Astrocyte (in vitro differentiated cells and primary cell): Measurements from ENCODE around the gene SLC39A2. TPM values are rescaled to one million over a fixed set of nuclear protein-coding genes. Genes with fewer than 3 reads are reported as not detected.
"Not testable (repeated sequence)": the region's sequence is repeated elsewhere in the genome, so short reads cannot be mapped to it uniquely, and the experiment has no call there.

Experiments used
- DNase-seq: peaks from one replicate; pipeline ENCODE4 v3.0.0-alpha.2; 2010; ENCODE audit warnings: low read depth
- FAIRE-seq: peaks from 2 replicates; lab custom pipeline; 2011; peaks lifted over from hg19 to GRCh38; lab: Jason Lieb, UNC
- H2AFZ ChIP-seq: 2 replicates; pipeline ENCODE4 v1.6.0; 2012; ENCODE audit warnings: low read depth, low read length, inconsistent platforms
- H3K27ac ChIP-seq: 2 replicates; pipeline ENCODE4 v1.5.1; 2011; ENCODE audit warnings: low read depth, low read length, inconsistent platforms
- H3K27me3 ChIP-seq: 2 replicates; pipeline ENCODE4 v1.6.0; 2011; ENCODE audit warnings: low read length, inconsistent platforms; ENCODE audit not compliant: insufficient read depth
- H3K36me3 ChIP-seq: 2 replicates; pipeline ENCODE4 v1.5.1; 2011; ENCODE audit warnings: low read length, inconsistent platforms; ENCODE audit not compliant: insufficient read depth
- H3K4me1 ChIP-seq: 2 replicates; pipeline ENCODE4 v1.5.1; 2011; ENCODE audit warnings: low read length, inconsistent platforms; ENCODE audit not compliant: insufficient read depth
- H3K4me2 ChIP-seq: 2 replicates; pipeline ENCODE4 v1.6.0; 2012; ENCODE audit warnings: low read length, inconsistent platforms
- H3K4me3 ChIP-seq: 2 replicates; pipeline ENCODE4 v1.5.1; 2011; ENCODE audit warnings: low read depth, mild to moderate bottlenecking, low read length, inconsistent platforms; ENCODE audit not compliant: insufficient read depth
- H3K79me2 ChIP-seq: 2 replicates; pipeline ENCODE4 v1.6.0; 2012; ENCODE audit warnings: mild to moderate bottlenecking, low read length, inconsistent platforms; ENCODE audit not compliant: insufficient read depth
- H3K9ac ChIP-seq: 2 replicates; pipeline ENCODE4 v1.6.0; 2012; ENCODE audit warnings: mild to moderate bottlenecking, low read length, inconsistent platforms
- H3K9me3 ChIP-seq: 2 replicates; pipeline ENCODE4 v1.5.1; 2012; ENCODE audit warnings: low read depth, mild to moderate bottlenecking, low read length, inconsistent platforms; ENCODE audit not compliant: insufficient read depth
- H4K20me1 ChIP-seq: 2 replicates; pipeline ENCODE4 v1.6.0; 2012; ENCODE audit warnings: low read length, inconsistent platforms; ENCODE audit not compliant: insufficient read depth
- H3K27ac Mint-ChIP-seq: one replicate; pipeline ENCODE4 v1.8.0; 2021; ENCODE audit warnings: mild to moderate bottlenecking, mixed read lengths; ENCODE audit not compliant: unreplicated experiment
- H3K27me3 Mint-ChIP-seq: one replicate; pipeline ENCODE4 v1.8.0; 2021; ENCODE audit warnings: low read depth, mixed read lengths; ENCODE audit not compliant: unreplicated experiment
- H3K36me3 Mint-ChIP-seq: one replicate; pipeline ENCODE4 v1.8.0; 2021; ENCODE audit warnings: low read depth, mixed read lengths; ENCODE audit not compliant: unreplicated experiment
- H3K4me1 Mint-ChIP-seq: one replicate; pipeline ENCODE4 v1.8.0; 2021; ENCODE audit warnings: low read depth, mixed read lengths; ENCODE audit not compliant: unreplicated experiment
- H3K4me3 Mint-ChIP-seq: one replicate; pipeline ENCODE4 v1.8.0; 2021; ENCODE audit warnings: mild to moderate bottlenecking, moderate library complexity, mixed read lengths; ENCODE audit not compliant: unreplicated experiment
- H3K9me3 Mint-ChIP-seq: one replicate; pipeline ENCODE4 v1.8.0; 2021; ENCODE audit warnings: mild to moderate bottlenecking, mixed read lengths; ENCODE audit not compliant: unreplicated experiment
- CTCF ChIP-seq: IDR thresholded peaks from 2 replicates; pipeline ENCODE4 v1.5.1; 2011; ENCODE audit warnings: low read depth, mild to moderate bottlenecking, inconsistent platforms, low read length, moderate library complexity; ENCODE audit not compliant: insufficient read depth
- EZH2 ChIP-seq: IDR thresholded peaks from 2 replicates; pipeline ENCODE4 v1.6.1; 2012; ENCODE audit warnings: mild to moderate bottlenecking, low read length, inconsistent platforms; ENCODE audit not compliant: insufficient read depth
- total RNA-seq: library from RNA; stranded (reverse); gene quantifications from 2 replicates; pipeline ENCODE4 v1.2.1, GENCODE V29; 2021

The SLC39A2 gene
- total RNA-seq, 1 donor from 2014 or later = 0.30 TPM

GRCh38 chr14:20980906-20981305, 18.2 kb upstream of the SLC39A2 start:
- H3K9me3 Mint-ChIP-seq = no peaks in the 10 kb centered on the region
- H3K9me3 ChIP-seq = no peaks in the 10 kb centered on the region
- H3K36me3 ChIP-seq = no peaks in the 10 kb centered on the region
- no peaks in the 10 kb centered on the region for H3K79me2 ChIP-seq
- DNase-seq (no peak), FAIRE-seq (no peak)
- no peaks in the 10 kb centered on the region for H3K36me3 Mint-ChIP-seq
- no peaks in the 10 kb centered on the region for H3K27me3 ChIP-seq
- no peak overlapping the region for H2AFZ ChIP-seq
- H3K4me1 Mint-ChIP-seq = peaks cover 11% of the 10 kb centered on the region
- H3K27ac Mint-ChIP-seq = no peak overlapping the region
- H4K20me1 ChIP-seq = no peaks in the 10 kb centered on the region
- peaks cover 7% of the 10 kb centered on the region for H3K27me3 Mint-ChIP-seq
- peaks cover 1% of the 10 kb centered on the region for H3K4me1 ChIP-seq
- no peak overlapping the region for H3K4me3 ChIP-seq
- no peak overlapping the region for H3K9ac ChIP-seq
- TF ChIP-seq EZH2 (no peak), CTCF (no peak)
- no peak overlapping the region for H3K27ac ChIP-seq
- no peak overlapping the region for H3K4me3 Mint-ChIP-seq
- H3K4me2 ChIP-seq = no peak overlapping the region

GRCh38 chr14:20982646-20983369, 16.3 kb upstream of the SLC39A2 start:
- Histone ChIP-seq H3K27me3 (no peaks in the 10 kb centered on the region), H3K4me1 (peaks cover 12% of the 10 kb centered on the region), H3K4me2 (no peak overlapping the region), H3K27ac (no peak overlapping the region), H3K79me2 (no peaks in the 10 kb centered on the region), H3K9ac (no peak overlapping the region), H3K9me3 (no peaks in the 10 kb centered on the region), H3K4me3 (no peak overlapping the region), H4K20me1 (no peaks in the 10 kb centered on the region), H2AFZ (no peak overlapping the region), H3K36me3 (no peaks in the 10 kb centered on the region)
- no peaks in the 10 kb centered on the region for H3K9me3 Mint-ChIP-seq
- no peak overlapping the region for H3K27ac Mint-ChIP-seq
- peaks cover 7% of the 10 kb centered on the region for H3K27me3 Mint-ChIP-seq
- H3K36me3 Mint-ChIP-seq = no peaks in the 10 kb centered on the region
- DNase-seq (no peak), FAIRE-seq (no peak)
- H3K4me3 Mint-ChIP-seq = no peak overlapping the region
- TF ChIP-seq EZH2 (no peak), CTCF (no peak)
- peaks cover 22% of the 10 kb centered on the region for H3K4me1 Mint-ChIP-seq

GRCh38 chr14:20985650-20986049, 13.4 kb upstream of the SLC39A2 start:
- Mint-ChIP-seq H3K27ac (peak overlapping the region; percentile 60), H3K4me1 (peaks cover 31% of the 10 kb centered on the region)
- not testable (repeated sequence) for H3K9ac ChIP-seq, H3K27me3 ChIP-seq, H3K4me3 Mint-ChIP-seq, H3K27ac ChIP-seq, H3K79me2 ChIP-seq, H3K4me3 ChIP-seq, H2AFZ ChIP-seq, H3K4me2 ChIP-seq, H3K9me3 ChIP-seq, H4K20me1 ChIP-seq, DNase-seq, FAIRE-seq, H3K9me3 Mint-ChIP-seq, H3K27me3 Mint-ChIP-seq, H3K36me3 Mint-ChIP-seq, H3K36me3 ChIP-seq
- H3K4me1 ChIP-seq = peaks cover 23% of the 10 kb centered on the region
